Tibial nerve (tissue), 4 donors: ENCODE results near the gene CDK18. TPM values are rescaled to one million over a fixed set of nuclear protein-coding genes. Genes with fewer than 3 reads are reported as not detected.

Source experiments
- DNase-seq, 2 donors: peaks; one replicate each; pipeline ENCODE4 v3.0.0-alpha.2; 2019; ENCODE audit warnings: low spot score in 2 of 2
- H3K27ac ChIP-seq, 4 donors: fragments of 200-600 bp; sonication (generic) in 3 of 4; one replicate each; pipeline ENCODE4 v1.5.1; 2017 to 2019; ENCODE audit warnings: mild to moderate bottlenecking in 1 of 4
- H3K27me3 ChIP-seq, 2 donors: fragments of 200-600 bp; sonication (generic) in 1 of 2; one replicate each; pipeline versions ENCODE4 v1.5.1 to v1.6.0; 2017 to 2019
- H3K36me3 ChIP-seq, 3 donors: fragments of 200-600 bp; sonication (generic); one replicate each; pipeline ENCODE4 v1.5.1; 2018 to 2019
- H3K4me1 ChIP-seq, 4 donors: fragments of 200-600 bp; sonication (generic) in 3 of 4; one replicate each; pipeline ENCODE4 v1.5.1; 2017 to 2019
- H3K4me3 ChIP-seq, 4 donors: fragments of 200-600 bp; sonication (generic) in 3 of 4; one replicate each; pipeline ENCODE4 v1.5.1; 2017 to 2019; ENCODE audit warnings: mild to moderate bottlenecking in 1 of 4, moderate library complexity in 1 of 4
- H3K9me3 ChIP-seq, 4 donors: fragments of 200-600 bp; sonication (generic) in 3 of 4; one replicate each; pipeline ENCODE4 v1.5.1; 2017 to 2019
- CTCF ChIP-seq, 5 experiments: fragments of 200-600 bp in 3 of 5; fragments of 450-650 bp in 2 of 5; sonication (generic) in 3 of 5; IDR thresholded peaks; one replicate each; pipeline ENCODE4 v1.5.1; 2016 to 2019; ENCODE audit warnings: antibody characterized with exemption in 5 of 5, mild to moderate bottlenecking in 3 of 5, moderate library complexity in 2 of 5
- EP300 ChIP-seq, 2 donors: sonication (generic); formaldehyde crosslinking; IDR thresholded peaks; one replicate each; pipeline ENCODE4 v1.6.1; 2017; ENCODE audit warnings: antibody characterized with exemption in 2 of 2, mild to moderate bottlenecking in 1 of 2
- POLR2A ChIP-seq, 2 donors: fragments of 450-650 bp; IDR thresholded peaks; one replicate each; pipeline ENCODE4 v1.6.1; 2017; ENCODE audit warnings: antibody characterized with exemption in 2 of 2, mild to moderate bottlenecking in 2 of 2, moderate library complexity in 2 of 2
- WGBS, 2 donors: methylation state at CpG; one replicate each; pipeline ENCODE4 v1.1.5; 2018; 5-methylcytosine and 5-hydroxymethylcytosine counted together
- total RNA-seq, 4 donors: library from RNA; depleted of rRNA; stranded (reverse); fragments of >200 nt; gene quantifications; one replicate each; pipeline ENCODE4 v1.1.0, GENCODE V29; 2016

The CDK18 gene
- total RNA-seq, 4 donors from 2014 or later = 5.1 to 14.1 (median 7.5) TPM

- Histone ChIP-seq H3K4me1 (no peaks in the 10 kb centered on the region), H3K4me3 (no peak overlapping the region), H3K27me3 (no peaks in the 10 kb centered on the region), H3K36me3 (peaks cover 0 to 10% (median 0%) of the 10 kb centered on the region in 3 donors), H3K9me3 (no peaks in the 10 kb centered on the region), H3K27ac (no peak overlapping the region)
- 87 to 90% methylated on average over 10 of the region's 10 CpGs for WGBS, 2 donors
- no peak for DNase-seq
- TF ChIP-seq CTCF (IDR thresholded peaks at IDR 0.05) (no peak), EP300 (IDR thresholded peaks at IDR 0.05) (no peak), POLR2A (IDR thresholded peaks at IDR 0.05) (no peak)
Measured at GRCh38 chr1:205537386-205538018, 33.0 kb downstream of the CDK18 start.

- peaks cover 0 to 4% (median 0%) of the 10 kb centered on the region in 3 donors for H3K36me3 ChIP-seq
- no peaks in the 10 kb centered on the region for H3K27me3 ChIP-seq
- WGBS, 2 donors = 51 to 61% methylated on average over 5 of the region's 5 CpGs
- H3K9me3 ChIP-seq = no peaks in the 10 kb centered on the region
- H3K27ac ChIP-seq = no peak overlapping the region
- no peak for TF ChIP-seq CTCF (IDR thresholded peaks at IDR 0.05)
- no peak for TF ChIP-seq POLR2A (IDR thresholded peaks at IDR 0.05)
- no peak for TF ChIP-seq EP300 (IDR thresholded peaks at IDR 0.05)
- peaks cover 0 to 6% (median 0%) of the 10 kb centered on the region in 4 donors for H3K4me1 ChIP-seq
- no peak overlapping the region for H3K4me3 ChIP-seq
- no peak for DNase-seq
Measured at GRCh38 chr1:205538235-205538840, 33.9 kb downstream of the CDK18 start.

GRCh38 chr1:205541161-205541886 lies 36.9 kb downstream of the CDK18 start:
- no peak for DNase-seq
- TF ChIP-seq POLR2A (IDR thresholded peaks at IDR 0.05) (no peak), CTCF (IDR thresholded peaks at IDR 0.05) (no peak), EP300 (IDR thresholded peaks at IDR 0.05) (no peak)
- Histone ChIP-seq H3K27ac (no peak overlapping the region), H3K4me3 (no peak overlapping the region), H3K27me3 (peaks cover 0 to 5% of the 10 kb centered on the region in 2 donors), H3K4me1 (peaks cover 0 to 15% (median 0%) of the 10 kb centered on the region in 4 donors), H3K36me3 (no peaks in the 10 kb centered on the region), H3K9me3 (no peaks in the 10 kb centered on the region)
- 74 to 75% methylated on average over 6 of the region's 6 CpGs for WGBS, 2 donors

DNA sequence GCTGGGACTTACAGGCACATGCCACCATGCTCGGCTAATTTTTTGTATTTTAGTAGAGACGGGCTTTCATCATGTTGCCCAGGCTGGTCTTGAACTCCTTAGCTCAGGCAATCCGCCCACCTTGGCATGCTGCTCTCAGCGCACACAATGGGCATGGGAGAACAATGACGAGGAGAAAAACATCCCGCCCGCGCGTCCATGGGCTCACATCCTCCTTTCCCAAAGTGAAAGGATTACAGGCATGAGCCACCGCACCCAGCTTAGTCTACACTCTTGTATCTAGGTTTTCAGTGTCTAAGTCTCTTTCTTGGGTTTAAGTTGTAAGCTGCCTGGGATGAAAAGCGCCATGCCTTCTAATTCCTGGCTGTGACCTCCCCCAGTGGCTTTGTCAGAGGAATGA lies 37.9 kb downstream of the CDK18 start:
- TF ChIP-seq CTCF (IDR thresholded peaks at IDR 0.05) (no peak), POLR2A (IDR thresholded peaks at IDR 0.05) (no peak), EP300 (IDR thresholded peaks at IDR 0.05) (no peak)
- Histone ChIP-seq H3K9me3 (no peaks in the 10 kb centered on the region), H3K27ac (peak overlapping the region in 2 of 4 donors; percentile 13 to 78), H3K27me3 (peaks cover 0 to 9% of the 10 kb centered on the region in 2 donors), H3K4me3 (no peak overlapping the region), H3K4me1 (peaks cover 0 to 15% (median 0%) of the 10 kb centered on the region in 4 donors), H3K36me3 (no peaks in the 10 kb centered on the region)
- 74 to 79% methylated on average over 11 of the region's 11 CpGs for WGBS, 2 donors
- DNase-seq = no peak
